ENCODE results near the gene BCL2L14. TPM values are rescaled to one million over a fixed set of nuclear protein-coding genes. Genes with fewer than 3 reads are reported as not detected.

BCL2L14 gene
- total RNA-seq, 2 experiments from 2014 or later, result 3.3 to 12.2 TPM

GRCh38 chr12:12034344-12034743, 36.4 kb upstream of the BCL2L14 start:
- DNase-seq (no peak), ATAC-seq (no peak)
- Mint-ChIP-seq H3K4me1 (peaks cover 21% of the 10 kb centered on the region), H3K9me3 (ENCODE audit: low read depth) (no peaks in the 10 kb centered on the region), H3K4me3 (no peak overlapping the region), H3K27me3 (peaks cover 5% of the 10 kb centered on the region), H3K27ac (no peak overlapping the region), H3K36me3 (no peaks in the 10 kb centered on the region)
- CTCF ChIA-PET, result interaction anchor here (0.7 to 7.2 kb wide), 13 partner anchors 10 to 515 kb away, joined by 3 to 159 read pairs (median 5); no protein-coding TSS in a partner anchor

- CTCF ChIA-PET, result interaction anchor here (1.1 to 7.2 kb wide), 3 partner anchors 293 to 455 kb away, joined by 3 to 159 read pairs (median 40); partner anchors contain the start of gene ETV6
- H3K36me3 Mint-ChIP-seq, result no peaks in the 10 kb centered on the region
- no peak overlapping the region for H3K4me3 Mint-ChIP-seq
- H3K9me3 Mint-ChIP-seq (ENCODE audit: low read depth), result no peaks in the 10 kb centered on the region
- H3K27me3 Mint-ChIP-seq, result peaks cover 9% of the 10 kb centered on the region
- peaks cover 19% of the 10 kb centered on the region for H3K4me1 Mint-ChIP-seq
- H3K27ac Mint-ChIP-seq, result no peak overlapping the region
- ATAC-seq, result no peak
- DNase-seq, result no peak
Observed at GRCh38 chr12:12035229-12035628, 35.5 kb upstream of the BCL2L14 start.

GRCh38 chr12:12036901-12037300, 33.8 kb upstream of the BCL2L14 start:
- CTCF ChIA-PET, result interaction anchor here (0.7 to 7.2 kb wide), 7 partner anchors 8 to 456 kb away, joined by 3 to 159 read pairs (median 3); no protein-coding TSS in a partner anchor
- Mint-ChIP-seq H3K4me1 (peaks cover 16% of the 10 kb centered on the region), H3K27me3 (peaks cover 10% of the 10 kb centered on the region), H3K27ac (no peak overlapping the region), H3K9me3 (ENCODE audit: low read depth) (no peaks in the 10 kb centered on the region), H3K4me3 (no peak overlapping the region), H3K36me3 (no peaks in the 10 kb centered on the region)
- no peak for ATAC-seq
- DNase-seq, result no peak

GRCh38 chr12:12039897-12040296, 30.8 kb upstream of the BCL2L14 start:
- H3K9me3 Mint-ChIP-seq (ENCODE audit: low read depth), result no peaks in the 10 kb centered on the region
- DNase-seq (no peak), ATAC-seq (no peak)
- H3K27ac Mint-ChIP-seq, result no peak overlapping the region
- H3K36me3 Mint-ChIP-seq, result no peaks in the 10 kb centered on the region
- H3K4me1 Mint-ChIP-seq, result no peaks in the 10 kb centered on the region
- no peak overlapping the region for H3K4me3 Mint-ChIP-seq
- CTCF ChIA-PET, result interaction anchor here (1.0 kb wide), 1 partner anchor 287 kb away, joined by 3 read pairs; no protein-coding TSS in a partner anchor
- H3K27me3 Mint-ChIP-seq, result peaks cover 28% of the 10 kb centered on the region

- Mint-ChIP-seq H3K27me3 (peaks cover 23% of the 10 kb centered on the region), H3K36me3 (no peaks in the 10 kb centered on the region), H3K9me3 (ENCODE audit: low read depth) (no peaks in the 10 kb centered on the region), H3K27ac (no peak overlapping the region), H3K4me1 (no peaks in the 10 kb centered on the region), H3K4me3 (no peak overlapping the region)
- ATAC-seq (no peak), DNase-seq (no peak)
- CTCF ChIA-PET, result interaction anchor here (0.8 kb wide), 1 partner anchor 25 kb away, joined by 3 read pairs; the partner anchor contains the start of gene BCL2L14
Observed at GRCh38 chr12:12046401-12046800, 24.3 kb upstream of the BCL2L14 start.

- Mint-ChIP-seq H3K36me3 (no peaks in the 10 kb centered on the region), H3K4me1 (no peaks in the 10 kb centered on the region), H3K9me3 (ENCODE audit: low read depth) (no peaks in the 10 kb centered on the region), H3K27ac (no peak overlapping the region), H3K27me3 (peaks cover 24% of the 10 kb centered on the region), H3K4me3 (no peak overlapping the region)
- CTCF ChIA-PET, result no interaction called here
- no peak for DNase-seq
- no peak for ATAC-seq
Observed at GRCh38 chr12:12047682-12048081, 23.1 kb upstream of the BCL2L14 start.

GRCh38 chr12:12048266-12048665, 22.5 kb upstream of the BCL2L14 start:
- ATAC-seq, result no peak
- H3K4me1 Mint-ChIP-seq, result no peaks in the 10 kb centered on the region
- H3K27ac Mint-ChIP-seq, result no peak overlapping the region
- H3K36me3 Mint-ChIP-seq, result no peaks in the 10 kb centered on the region
- peaks cover 23% of the 10 kb centered on the region for H3K27me3 Mint-ChIP-seq
- H3K4me3 Mint-ChIP-seq, result no peak overlapping the region
- CTCF ChIA-PET, result no interaction called here
- no peak for DNase-seq
- H3K9me3 Mint-ChIP-seq (ENCODE audit: low read depth), result no peaks in the 10 kb centered on the region

GRCh38 chr12:12048714-12049113, 22.0 kb upstream of the BCL2L14 start:
- H3K9me3 Mint-ChIP-seq (ENCODE audit: low read depth), result no peaks in the 10 kb centered on the region
- no peak overlapping the region for H3K4me3 Mint-ChIP-seq
- CTCF ChIA-PET, result no interaction called here
- DNase-seq, result no peak
- no peak for ATAC-seq
- no peak overlapping the region for H3K27ac Mint-ChIP-seq
- H3K4me1 Mint-ChIP-seq, result no peaks in the 10 kb centered on the region
- H3K36me3 Mint-ChIP-seq, result no peaks in the 10 kb centered on the region
- peaks cover 19% of the 10 kb centered on the region for H3K27me3 Mint-ChIP-seq

GRCh38 chr12:12051668-12052067, 19.1 kb upstream of the BCL2L14 start:
- Mint-ChIP-seq H3K27ac (no peak overlapping the region), H3K4me1 (no peaks in the 10 kb centered on the region), H3K4me3 (no peak overlapping the region), H3K27me3 (peaks cover 9% of the 10 kb centered on the region), H3K36me3 (no peaks in the 10 kb centered on the region), H3K9me3 (ENCODE audit: low read depth) (no peaks in the 10 kb centered on the region)
- ATAC-seq (no peak), DNase-seq (no peak)
- CTCF ChIA-PET, result interaction anchor here (0.6 kb wide), 1 partner anchor 14 kb away, joined by 3 read pairs; no protein-coding TSS in a partner anchor

- no peaks in the 10 kb centered on the region for H3K36me3 Mint-ChIP-seq
- H3K9me3 Mint-ChIP-seq (ENCODE audit: low read depth), result no peaks in the 10 kb centered on the region
- H3K4me3 Mint-ChIP-seq, result no peak overlapping the region
- no peaks in the 10 kb centered on the region for H3K4me1 Mint-ChIP-seq
- CTCF ChIA-PET, result no interaction called here
- no peak overlapping the region for H3K27ac Mint-ChIP-seq
- DNase-seq (no peak), ATAC-seq (no peak)
- peaks cover 26% of the 10 kb centered on the region for H3K27me3 Mint-ChIP-seq
Observed at GRCh38 chr12:12054993-12055392, 15.7 kb upstream of the BCL2L14 start.

- Mint-ChIP-seq H3K27me3 (peaks cover 21% of the 10 kb centered on the region), H3K36me3 (no peaks in the 10 kb centered on the region), H3K9me3 (ENCODE audit: low read depth) (no peaks in the 10 kb centered on the region), H3K4me1 (no peaks in the 10 kb centered on the region), H3K4me3 (no peak overlapping the region), H3K27ac (no peak overlapping the region)
- CTCF ChIA-PET, result no interaction called here
- ATAC-seq (no peak), DNase-seq (no peak)
Observed at GRCh38 chr12:12056951-12057350, 13.8 kb upstream of the BCL2L14 start.

GRCh38 chr12:12064596-12064995, 6.1 kb upstream of the BCL2L14 start:
- Mint-ChIP-seq H3K4me1 (no peaks in the 10 kb centered on the region), H3K9me3 (ENCODE audit: low read depth) (no peaks in the 10 kb centered on the region), H3K27ac (no peak overlapping the region), H3K4me3 (no peak overlapping the region), H3K27me3 (peaks cover 18% of the 10 kb centered on the region), H3K36me3 (no peaks in the 10 kb centered on the region)
- DNase-seq (no peak), ATAC-seq (no peak)
- CTCF ChIA-PET, result no interaction called here

GRCh38 chr12:12068751-12069150, 2.0 kb upstream of the BCL2L14 start:
- Mint-ChIP-seq H3K4me3 (no peak overlapping the region), H3K9me3 (ENCODE audit: low read depth) (no peaks in the 10 kb centered on the region), H3K27ac (no peak overlapping the region), H3K27me3 (peaks cover 15% of the 10 kb centered on the region), H3K36me3 (peaks cover 4% of the 10 kb centered on the region), H3K4me1 (peaks cover 33% of the 10 kb centered on the region)
- ATAC-seq, result no peak
- no peak for DNase-seq
- CTCF ChIA-PET, result interaction anchor here (0.8 kb wide), 1 partner anchor 33 kb away, joined by 3 read pairs; no protein-coding TSS in a partner anchor

- no peak for ATAC-seq
- Mint-ChIP-seq H3K9me3 (ENCODE audit: low read depth) (no peaks in the 10 kb centered on the region), H3K27me3 (peaks cover 15% of the 10 kb centered on the region), H3K4me3 (no peak overlapping the region), H3K36me3 (peaks cover 4% of the 10 kb centered on the region), H3K27ac (no peak overlapping the region), H3K4me1 (peaks cover 33% of the 10 kb centered on the region)
- CTCF ChIA-PET, result no interaction called here
- no peak for DNase-seq
Observed at GRCh38 chr12:12069821-12070548, 754 bp upstream of the BCL2L14 start.
